GM18870 (cell line): ENCODE results near the gene PARD3.

Experiments
- ATAC-seq: cut with Tn5 transposase; IDR thresholded peaks from one replicate; pipeline ENCODE4 v1.9.1; 2021; ENCODE audit warnings: moderate library complexity; ENCODE audit not compliant: unreplicated experiment

Gene PARD3

DNA sequence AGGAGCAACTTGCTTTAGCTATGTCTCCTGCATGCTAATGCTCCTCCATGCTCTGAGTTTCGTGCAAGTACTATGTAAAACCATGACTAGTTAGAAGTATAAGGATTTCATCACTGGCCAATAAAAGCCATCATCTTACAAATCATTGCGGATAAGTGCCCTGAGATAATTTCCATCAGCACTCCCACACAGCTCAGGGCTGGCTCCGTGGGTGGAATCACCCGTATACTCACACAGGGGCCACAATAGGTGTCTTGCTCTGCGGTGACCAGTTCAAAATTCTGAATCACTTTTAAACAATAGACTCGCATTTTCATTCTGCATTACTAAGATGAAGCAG is 227.4 kb downstream of the PARD3 start:
- no peak for ATAC-seq

DNA sequence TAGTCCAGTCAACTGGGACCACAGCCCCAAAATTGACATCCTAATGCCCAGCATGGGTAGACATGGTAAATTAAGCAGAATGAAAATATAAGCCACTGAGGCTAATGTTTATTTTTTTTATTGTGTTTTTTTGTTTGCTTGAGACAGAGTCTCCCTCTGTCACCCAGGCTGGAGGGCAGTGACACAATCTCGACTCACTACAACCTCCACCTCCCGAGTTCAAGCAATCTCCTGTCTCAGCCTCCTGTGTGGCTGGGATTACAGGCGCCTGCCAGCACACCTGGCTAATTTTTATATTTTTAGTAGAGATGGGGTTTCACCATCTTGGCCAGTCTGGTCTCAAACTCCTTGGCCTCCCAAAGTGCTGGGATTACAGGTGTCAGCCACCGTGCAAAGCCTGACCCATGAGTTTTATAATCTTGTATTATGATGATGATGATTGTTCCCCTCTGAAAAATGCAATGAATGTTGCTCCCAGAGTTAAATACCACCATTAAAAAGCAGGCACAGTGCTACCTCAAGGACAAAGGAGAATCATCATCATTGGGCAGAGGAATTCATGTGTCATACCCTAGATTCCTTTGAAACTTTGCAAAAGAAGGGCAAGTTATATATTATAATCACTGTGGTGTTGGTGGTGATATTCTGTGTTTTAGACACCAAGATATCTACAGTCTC is 228.0 kb downstream of the PARD3 start:
- no peak for ATAC-seq

DNA sequence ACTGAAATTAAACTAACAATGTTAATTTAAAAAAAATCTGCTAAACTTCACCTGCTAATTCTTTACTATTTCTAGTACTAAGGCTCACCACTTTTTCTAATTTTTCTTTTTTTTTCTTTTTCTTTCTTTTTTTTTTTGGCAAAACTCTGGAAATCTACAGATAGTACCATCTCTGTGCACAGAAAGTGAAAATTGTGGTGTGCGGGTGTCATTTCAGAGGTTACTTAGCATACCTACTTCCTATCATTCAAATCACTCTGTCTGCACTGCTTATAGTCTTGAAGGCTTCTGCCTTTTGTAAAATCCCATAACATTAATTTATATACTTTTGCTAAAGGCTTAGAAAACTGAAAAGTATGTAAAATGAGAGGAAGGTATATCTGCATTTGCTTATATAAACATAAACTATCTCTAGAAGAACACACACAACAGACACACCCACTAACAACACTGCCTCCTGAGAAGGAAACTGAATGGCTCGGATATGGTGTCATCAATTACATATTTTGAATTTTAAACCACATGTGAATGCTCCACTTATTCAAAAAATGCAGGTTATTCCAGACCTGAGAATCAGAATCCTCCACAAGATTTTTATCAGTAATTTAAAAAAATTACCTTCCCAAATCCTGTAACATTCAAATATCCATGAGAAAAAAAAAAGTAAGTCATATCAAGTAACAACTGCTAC is 229.5 kb downstream of the PARD3 start:
- ATAC-seq, result no peak

DNA sequence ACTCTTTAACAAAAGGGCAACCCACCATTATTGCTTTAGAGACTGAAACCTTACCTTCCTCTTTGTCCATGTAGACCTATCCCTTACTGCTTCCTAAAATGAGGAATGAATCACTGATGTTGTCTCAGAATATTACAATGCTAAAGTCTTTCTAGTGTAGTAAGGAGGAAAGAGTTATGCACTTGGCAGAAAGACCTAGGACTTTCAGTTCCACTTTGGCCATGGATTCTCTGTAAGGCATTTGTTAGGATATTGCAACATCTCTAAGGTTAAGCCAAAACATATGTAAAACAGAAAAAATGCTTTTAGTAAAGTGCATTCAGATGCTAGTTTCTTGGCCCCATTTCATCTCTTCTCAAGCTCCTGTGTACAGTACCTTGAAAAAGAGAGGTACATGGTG is 230.9 kb downstream of the PARD3 start:
- ATAC-seq, result no peak

DNA sequence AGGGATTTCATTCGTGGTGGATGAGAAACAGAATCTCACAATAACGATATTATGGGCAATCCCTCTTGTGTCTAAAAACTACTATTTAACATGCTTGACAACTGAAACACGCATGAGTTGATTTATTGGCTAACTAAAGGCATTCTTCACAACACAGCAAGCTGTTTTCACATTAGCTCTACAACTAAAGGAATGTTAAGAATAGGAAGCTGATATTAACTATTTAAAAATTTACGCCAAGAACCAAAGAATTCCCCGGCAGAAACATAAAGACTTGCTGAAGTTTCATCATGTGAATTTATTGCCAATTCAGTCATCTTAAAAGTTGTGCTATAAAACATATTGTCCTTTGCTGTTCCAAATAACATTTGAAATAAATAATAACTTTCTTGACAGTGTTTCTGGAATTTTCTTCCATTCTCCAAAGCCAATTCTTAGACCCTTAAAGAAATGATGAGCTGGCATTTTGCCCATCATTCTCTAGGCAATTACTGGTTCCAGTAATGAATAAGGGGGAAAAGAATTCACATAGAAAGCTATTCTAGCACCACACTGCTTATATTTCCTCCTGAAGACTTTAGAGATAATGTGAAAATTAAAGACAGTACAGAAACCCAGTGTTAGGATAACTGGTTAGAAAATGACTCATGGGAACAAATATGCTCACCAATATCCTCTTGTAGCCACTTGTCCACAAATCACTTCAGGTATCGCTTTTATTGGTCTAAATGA is 233.1 kb downstream of the PARD3 start:
- no peak for ATAC-seq

- no peak for ATAC-seq
Observed at GRCh38 chr10:34580643-34581042, 234.5 kb downstream of the PARD3 start.

DNA sequence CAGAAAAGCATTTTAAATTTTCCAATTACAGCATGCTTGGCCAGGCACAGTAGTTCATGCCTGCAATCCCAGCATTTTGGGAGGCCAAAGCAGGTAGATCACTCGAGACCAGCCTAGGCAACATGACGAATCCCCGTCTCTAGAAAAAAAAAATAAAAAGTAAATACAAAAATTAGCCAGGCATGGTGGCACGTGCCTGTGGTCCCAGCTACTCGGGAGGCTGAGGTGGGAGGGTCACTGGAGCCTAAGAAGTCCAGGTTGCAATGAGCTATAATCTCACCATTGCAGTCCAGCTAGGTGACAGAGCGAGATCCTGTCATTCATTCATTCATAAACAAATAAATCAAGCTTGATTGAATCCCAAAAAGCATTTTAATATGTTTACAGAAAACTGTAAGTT is 234.9 kb downstream of the PARD3 start:
- no peak for ATAC-seq

DNA sequence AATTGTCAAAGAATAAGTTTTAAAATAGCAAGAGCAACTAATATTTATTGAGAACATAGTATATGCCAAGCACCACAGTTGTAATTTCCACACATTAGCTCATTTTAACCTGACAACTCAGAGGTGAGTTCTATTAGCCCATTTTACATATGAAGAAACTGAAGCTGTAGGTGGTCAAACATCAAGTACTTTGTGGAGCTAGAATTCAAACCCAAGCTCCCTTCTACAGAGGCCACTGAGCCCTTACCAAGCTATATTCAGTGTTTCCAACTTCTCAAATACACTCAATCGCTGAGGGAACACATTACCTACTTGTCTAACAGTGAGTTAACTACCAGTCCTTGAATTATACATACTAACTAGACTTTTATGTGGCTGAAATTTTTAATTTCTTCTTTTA is 236.6 kb downstream of the PARD3 start:
- ATAC-seq, result no peak

DNA sequence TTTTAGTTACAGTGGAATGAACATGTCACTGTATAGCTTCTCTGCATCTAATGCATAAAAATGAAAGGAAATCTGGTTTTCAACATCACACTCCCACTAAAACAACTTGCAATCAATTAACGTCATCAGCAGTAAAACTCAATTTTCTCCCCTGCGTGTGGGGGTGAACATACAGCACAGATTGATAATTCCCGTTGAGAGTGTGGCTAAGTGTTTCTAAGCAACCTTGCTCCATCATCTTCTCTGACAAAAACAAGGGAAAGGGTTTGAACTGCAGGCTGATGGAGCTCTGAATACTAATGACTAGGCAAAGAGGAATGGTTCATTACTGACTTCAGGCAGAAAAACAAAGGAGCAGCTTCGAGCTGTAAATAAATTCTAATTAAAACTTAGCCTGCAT is 238.3 kb downstream of the PARD3 start:
- no peak for ATAC-seq

GRCh38 chr10:34575882-34576281 is 239.2 kb downstream of the PARD3 start:
- ATAC-seq, result no peak

GRCh38 chr10:34574353-34574934 is 240.7 kb downstream of the PARD3 start:
- ATAC-seq, result no peak

GRCh38 chr10:34570887-34571286 is 244.2 kb downstream of the PARD3 start:
- no peak for ATAC-seq

DNA sequence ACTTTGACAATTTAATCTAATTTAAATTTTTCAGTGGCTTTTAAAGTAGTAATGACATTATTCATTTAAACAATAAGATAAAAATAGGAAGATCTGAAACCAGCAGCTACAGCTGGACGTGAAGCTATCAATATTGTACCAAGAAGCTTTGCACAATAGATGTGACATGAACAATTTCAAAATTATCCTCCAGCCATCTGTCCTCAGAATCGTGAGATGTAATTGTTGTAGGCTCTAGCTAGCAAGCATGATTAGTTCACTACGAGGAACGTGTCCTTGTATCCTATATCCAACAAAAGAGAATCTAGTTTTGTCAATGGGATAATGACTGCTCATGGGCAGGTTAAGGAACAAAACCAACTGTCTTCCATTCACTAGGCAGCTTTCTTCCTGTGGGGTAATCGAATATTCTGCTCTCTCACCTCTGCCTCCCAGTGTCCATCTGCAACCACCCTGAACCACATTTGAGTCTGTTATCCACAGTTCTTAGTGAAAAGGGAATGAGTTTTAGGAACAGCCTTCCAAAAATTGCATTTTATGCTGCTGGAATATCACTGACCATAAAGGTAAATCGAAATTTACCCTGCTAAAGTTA is 247.3 kb downstream of the PARD3 start:
- no peak for ATAC-seq

DNA sequence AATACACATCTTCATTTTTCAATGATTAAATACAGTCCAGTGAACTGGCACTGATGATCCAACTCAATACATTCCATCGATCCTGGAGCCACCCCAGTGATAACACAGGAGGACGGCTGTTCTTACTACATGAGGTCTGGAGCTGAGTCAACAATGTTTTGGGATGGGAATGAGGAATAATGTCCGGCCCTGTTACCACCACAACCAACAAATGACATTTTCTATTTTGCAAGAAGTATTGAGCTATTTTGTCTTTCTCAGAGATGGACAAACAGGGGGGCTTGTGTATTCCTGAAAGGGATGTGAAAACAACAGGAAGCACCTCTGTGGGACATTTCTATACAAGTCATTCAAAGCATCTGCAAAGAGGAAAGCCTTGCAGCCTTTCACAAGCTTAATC is 249.2 kb downstream of the PARD3 start:
- no peak for ATAC-seq

GRCh38 chr10:34558093-34558583 is 257.0 kb downstream of the PARD3 start:
- no peak for ATAC-seq

DNA sequence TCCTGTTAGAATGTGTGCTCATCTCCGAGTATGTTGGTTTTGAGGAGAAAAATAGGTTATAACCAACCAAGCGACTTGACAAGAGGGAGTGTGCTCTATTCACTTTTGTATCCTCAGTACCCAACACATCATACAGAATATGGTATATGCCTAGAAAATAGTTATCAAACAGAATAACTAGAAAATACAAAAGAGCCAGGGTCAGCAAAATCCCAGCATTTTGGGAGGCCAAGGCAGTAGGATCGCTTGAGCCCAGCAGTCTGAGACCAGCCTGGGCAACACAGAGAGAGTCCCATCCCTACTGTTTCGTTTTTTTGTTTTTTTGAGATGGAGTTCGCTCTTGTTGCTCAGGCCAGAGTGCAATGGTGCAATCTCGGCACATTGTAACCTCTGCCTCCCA is 257.9 kb downstream of the PARD3 start:
- no peak for ATAC-seq

- no peak for ATAC-seq
Observed at GRCh38 chr10:34555653-34556052, 259.4 kb downstream of the PARD3 start.

- ATAC-seq, result no peak
Observed at GRCh38 chr10:34553747-34554146, 261.3 kb downstream of the PARD3 start.

DNA sequence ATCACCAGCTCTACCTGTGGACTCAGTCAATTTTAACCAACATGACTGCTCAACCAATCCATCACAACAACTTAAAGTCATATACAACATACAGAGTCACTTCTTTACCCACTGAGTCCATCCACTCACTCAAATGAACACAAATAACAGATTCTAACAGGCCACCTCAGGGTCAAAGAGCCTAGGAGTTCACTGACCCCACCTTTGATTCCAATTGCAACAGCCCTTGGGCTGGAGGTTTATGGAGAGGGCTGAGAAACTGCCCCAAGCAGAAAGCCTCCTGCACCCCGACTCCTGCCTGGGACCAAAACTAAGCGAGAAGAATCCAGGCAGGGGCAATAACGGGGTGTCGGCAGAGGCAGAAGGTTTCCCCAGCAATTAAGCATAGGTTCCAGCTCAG is 263.8 kb downstream of the PARD3 start:
- ATAC-seq, result no peak

GRCh38 chr10:34549953-34550352 is 265.1 kb downstream of the PARD3 start:
- no peak for ATAC-seq

- no peak for ATAC-seq
Observed at GRCh38 chr10:34549001-34549400, 266.1 kb downstream of the PARD3 start.
